ENCODE results near the gene MRPL16.

DNA sequence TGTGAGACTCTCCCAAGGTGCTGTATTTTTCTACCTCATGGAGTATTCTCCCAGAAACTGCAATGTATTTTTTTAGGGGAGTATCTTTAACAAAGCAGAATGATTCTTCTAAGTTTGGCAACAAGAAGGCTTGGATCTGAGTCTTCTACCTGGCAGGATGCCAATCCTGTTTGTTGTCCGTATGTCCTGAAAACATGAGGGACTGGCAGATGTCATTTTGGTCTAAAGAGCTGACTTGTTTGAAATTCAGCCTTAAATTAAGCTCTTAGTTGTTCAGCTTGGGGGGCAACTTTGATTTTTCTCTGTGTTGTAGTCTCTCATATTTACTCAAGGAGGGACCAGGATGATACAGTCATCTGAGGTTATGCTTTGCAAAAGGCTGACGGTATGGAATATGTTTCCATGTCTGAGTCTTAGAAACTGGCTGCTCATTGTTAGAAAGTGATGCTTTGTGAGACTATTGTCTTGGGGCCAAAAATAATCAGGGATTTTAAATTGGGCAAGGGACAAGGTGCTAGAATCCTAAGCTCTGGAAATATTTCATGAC lies 9.3 kb downstream of the MRPL16 start:
- TF ChIP-seq, protein P1, sequence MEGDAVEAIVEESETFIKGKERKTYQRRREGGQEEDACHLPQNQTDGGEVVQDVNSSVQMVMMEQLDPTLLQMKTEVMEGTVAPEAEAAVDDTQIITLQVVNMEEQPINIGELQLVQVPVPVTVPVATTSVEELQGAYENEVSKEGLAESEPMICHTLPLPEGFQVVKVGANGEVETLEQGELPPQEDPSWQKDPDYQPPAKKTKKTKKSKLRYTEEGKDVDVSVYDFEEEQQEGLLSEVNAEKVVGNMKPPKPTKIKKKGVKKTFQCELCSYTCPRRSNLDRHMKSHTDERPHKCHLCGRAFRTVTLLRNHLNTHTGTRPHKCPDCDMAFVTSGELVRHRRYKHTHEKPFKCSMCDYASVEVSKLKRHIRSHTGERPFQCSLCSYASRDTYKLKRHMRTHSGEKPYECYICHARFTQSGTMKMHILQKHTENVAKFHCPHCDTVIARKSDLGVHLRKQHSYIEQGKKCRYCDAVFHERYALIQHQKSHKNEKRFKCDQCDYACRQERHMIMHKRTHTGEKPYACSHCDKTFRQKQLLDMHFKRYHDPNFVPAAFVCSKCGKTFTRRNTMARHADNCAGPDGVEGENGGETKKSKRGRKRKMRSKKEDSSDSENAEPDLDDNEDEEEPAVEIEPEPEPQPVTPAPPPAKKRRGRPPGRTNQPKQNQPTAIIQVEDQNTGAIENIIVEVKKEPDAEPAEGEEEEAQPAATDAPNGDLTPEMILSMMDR (IDR thresholded peaks at IDR 0.05), result no peak
- TF ChIP-seq POLR2AphosphoS5 (IDR thresholded peaks at IDR 0.05) (no peak), EP300 (IDR thresholded peaks at IDR 0.05) (no peak)

Data from esophagus muscularis mucosa (tissue), 4 donors.